Stimulated activated memory B cell treated with anti-CD40 and anti-IgM and Interleukin-4, amounts not matched to agents 10 μg/mL and 1 μg/mL and 100 μg/mL, for 72 hours (primary cell): ENCODE results near the gene LRR1.
"Not testable (repeated sequence)": the region's sequence is repeated elsewhere in the genome, so short reads cannot be mapped to it uniquely, and the experiment has no call there.

Experiments
- ATAC-seq: fragments of 150-1000 bp; cut with Tn5 transposase; 2 replicates; pipeline ENCODE4 v1.10.0; 2021
- H3K27ac Mint-ChIP-seq: one replicate; pipeline ENCODE4 v1.8.0; 2022; ENCODE audit warnings: mild to moderate bottlenecking, mixed read lengths
- H3K27me3 Mint-ChIP-seq: one replicate; pipeline ENCODE4 v1.8.0; 2022; ENCODE audit warnings: mixed read lengths
- H3K36me3 Mint-ChIP-seq: one replicate; pipeline ENCODE4 v1.8.0; 2022; ENCODE audit warnings: mixed read lengths
- H3K4me1 Mint-ChIP-seq: one replicate; pipeline ENCODE4 v1.8.0; 2022; ENCODE audit warnings: mixed read lengths
- H3K4me3 Mint-ChIP-seq: one replicate; pipeline ENCODE4 v1.8.0; 2022; ENCODE audit warnings: mild to moderate bottlenecking, moderate library complexity, mixed read lengths
- H3K9me3 Mint-ChIP-seq: one replicate; pipeline ENCODE4 v1.8.0; 2022; ENCODE audit warnings: mixed read lengths

Gene LRR1

GRCh38 chr14:49615776-49616175, 17.0 kb downstream of the LRR1 start:
- no peak for ATAC-seq
- no peak overlapping the region for H3K27ac Mint-ChIP-seq
- peaks cover 35% of the 10 kb centered on the region for H3K36me3 Mint-ChIP-seq
- H3K4me3 Mint-ChIP-seq, result no peak overlapping the region
- H3K4me1 Mint-ChIP-seq, result peaks cover 20% of the 10 kb centered on the region
- H3K27me3 Mint-ChIP-seq, result no peaks in the 10 kb centered on the region
- no peaks in the 10 kb centered on the region for H3K9me3 Mint-ChIP-seq

DNA sequence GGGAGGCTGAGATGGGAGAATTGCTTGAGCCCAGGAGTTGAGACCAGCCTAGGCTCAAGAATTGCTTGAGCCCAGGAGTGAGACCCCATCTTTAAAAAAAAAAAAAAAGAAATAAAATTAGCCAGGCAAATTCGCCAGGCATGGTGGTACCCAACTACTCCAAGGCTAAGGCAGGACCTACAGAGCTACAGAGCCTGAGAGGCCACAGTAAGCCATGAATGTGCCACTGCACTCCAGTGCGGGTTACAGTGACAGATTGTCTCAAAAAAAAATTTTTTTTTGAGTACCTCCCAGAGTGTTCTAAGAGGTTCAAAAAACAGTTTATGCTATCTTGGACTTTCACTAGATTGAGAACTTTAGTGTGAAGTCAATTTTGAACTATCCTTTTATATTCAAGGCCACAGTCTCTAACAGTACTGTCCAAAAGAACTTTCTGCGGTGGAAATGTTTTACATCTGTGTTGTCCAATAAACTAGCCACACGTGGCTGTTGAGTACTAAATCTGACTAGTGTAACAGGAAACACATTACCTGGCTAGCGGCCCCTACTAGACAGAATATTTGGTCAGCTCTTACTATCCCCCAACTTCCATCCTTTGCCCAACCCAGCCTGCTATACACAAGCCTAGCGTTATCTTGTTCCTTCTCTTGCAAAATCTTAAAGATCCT, 19.2 kb downstream of the LRR1 start:
- ATAC-seq, result no peak
- H3K4me3 Mint-ChIP-seq, result no peak overlapping the region
- H3K27me3 Mint-ChIP-seq, result no peaks in the 10 kb centered on the region
- peaks cover 37% of the 10 kb centered on the region for H3K36me3 Mint-ChIP-seq
- peak overlapping the region; percentile 100 for H3K27ac Mint-ChIP-seq
- no peaks in the 10 kb centered on the region for H3K9me3 Mint-ChIP-seq
- peaks cover 32% of the 10 kb centered on the region for H3K4me1 Mint-ChIP-seq

DNA sequence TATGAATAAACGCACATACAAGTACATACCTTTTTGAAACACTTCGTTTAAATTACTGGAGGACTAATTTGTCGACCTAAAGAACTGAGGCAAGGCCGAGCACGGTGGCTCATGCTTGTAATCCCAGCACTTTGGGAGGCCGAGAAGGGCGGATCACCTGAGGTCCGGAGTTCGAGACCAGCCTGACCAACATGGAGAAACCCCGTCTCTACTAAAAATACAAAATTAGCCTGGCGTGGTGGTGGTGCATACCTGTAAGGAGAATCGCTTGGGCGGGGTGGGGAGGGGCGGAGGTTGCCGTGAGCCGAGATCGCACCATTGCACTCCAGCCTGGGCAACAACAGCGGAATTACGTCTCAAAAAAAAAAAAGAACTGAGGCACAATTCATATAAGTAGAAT, 20.5 kb downstream of the LRR1 start:
- ATAC-seq, H3K9me3 Mint-ChIP-seq, H3K27me3 Mint-ChIP-seq: not testable (repeated sequence)
- peaks cover 37% of the 10 kb centered on the region for H3K36me3 Mint-ChIP-seq
- H3K4me1 Mint-ChIP-seq, result peaks cover 43% of the 10 kb centered on the region
- H3K27ac Mint-ChIP-seq, result peak overlapping the region; percentile 100
- peak overlapping the region; percentile 100 for H3K4me3 Mint-ChIP-seq

DNA sequence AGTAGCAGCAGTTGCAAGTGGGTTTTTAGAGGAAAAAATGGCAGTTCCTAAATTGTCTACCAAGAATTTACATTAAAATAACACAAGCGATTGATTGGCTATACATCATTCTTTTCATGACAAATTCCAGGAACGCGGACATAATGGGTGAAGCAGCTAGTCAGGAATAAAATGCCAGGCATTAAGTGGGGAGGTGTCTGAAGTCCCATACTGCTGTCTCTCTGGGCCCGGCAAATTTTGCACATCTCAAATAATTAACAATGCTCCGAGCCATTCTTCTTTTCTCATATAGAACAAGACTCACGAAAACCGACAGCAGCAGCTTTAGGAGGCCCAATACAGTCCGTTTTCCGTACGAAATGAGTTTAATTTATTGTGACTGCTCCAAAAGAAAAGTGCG, 21.0 kb downstream of the LRR1 start:
- peaks cover 37% of the 10 kb centered on the region for H3K36me3 Mint-ChIP-seq
- no peaks in the 10 kb centered on the region for H3K9me3 Mint-ChIP-seq
- H3K4me1 Mint-ChIP-seq, result peaks cover 44% of the 10 kb centered on the region

DNA sequence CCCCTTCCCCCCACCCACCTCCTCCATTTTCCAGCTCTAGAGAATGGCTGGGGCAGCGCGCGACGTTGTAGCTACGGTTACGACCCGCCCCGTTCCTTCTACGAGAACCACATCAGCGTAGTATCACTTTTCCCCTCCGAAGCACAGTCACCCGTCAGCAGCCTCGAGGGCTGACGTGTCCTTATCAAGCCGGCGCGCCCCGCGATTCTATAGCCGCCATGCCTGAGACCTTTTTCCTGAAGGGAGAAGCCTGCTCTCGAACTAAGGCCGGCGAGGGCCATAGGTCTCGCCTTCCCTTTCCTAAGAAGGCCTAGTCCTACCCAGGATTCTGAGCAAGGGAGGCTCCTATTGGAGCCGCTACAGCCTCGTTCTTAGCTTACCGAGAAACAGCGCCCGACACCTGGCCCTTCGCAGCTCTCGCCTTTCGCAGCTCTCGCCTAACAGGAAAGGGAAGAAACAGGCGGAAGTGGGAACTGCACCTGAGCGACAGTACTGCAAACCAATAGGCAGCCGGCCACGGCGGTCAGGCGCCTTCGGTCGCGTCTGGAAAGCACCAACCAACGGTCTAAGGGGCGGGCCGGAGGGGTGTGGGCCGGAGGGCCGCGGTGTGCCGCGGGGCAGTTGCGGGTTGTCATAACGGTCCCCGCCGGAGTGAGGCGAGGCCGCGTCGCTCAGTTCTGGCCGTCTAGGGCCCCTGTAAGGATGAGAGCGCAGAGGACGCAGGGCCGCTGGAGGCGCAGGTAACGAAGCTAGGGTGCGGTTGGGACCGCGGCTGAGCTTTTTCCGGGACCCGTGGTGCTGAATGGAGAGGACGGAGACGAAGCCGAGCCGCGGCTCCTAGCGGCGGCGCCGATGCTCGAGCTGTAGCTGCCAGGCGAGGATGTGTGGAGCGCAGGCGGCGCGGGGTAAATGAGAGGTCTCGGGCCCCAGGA, 21.7 kb downstream of the LRR1 start, which contains the start of the genes MGAT2 and RPL36AL:
TSS of gene MGAT2 (plus strand) at position 618 of the 932 bp plus-strand sequence. CDS start 470 bp downstream, outside the sequence.
TSS of gene RPL36AL (minus strand) at position 445 of the 932 bp plus-strand sequence. CDS start 1,522 bp downstream, outside the sequence.
- H3K9me3 Mint-ChIP-seq, result no peaks in the 10 kb centered on the region
- peak; percentile 98 for ATAC-seq
- H3K4me1 Mint-ChIP-seq, result peaks cover 44% of the 10 kb centered on the region
- H3K36me3 Mint-ChIP-seq, result peaks cover 37% of the 10 kb centered on the region
- peak within 1 kb of the TSS; percentile 100 for H3K4me3 Mint-ChIP-seq
- peak within 1 kb of the TSS; percentile 100 for H3K27ac Mint-ChIP-seq
- H3K27me3 Mint-ChIP-seq, result no peaks in the 10 kb centered on the region

More for the DNA sequence above, 21.0 kb downstream of the LRR1 start:
- H3K27ac Mint-ChIP-seq, result peak overlapping the region; percentile 100
- no peaks in the 10 kb centered on the region for H3K27me3 Mint-ChIP-seq
- H3K4me3 Mint-ChIP-seq, result peak overlapping the region; percentile 100
- ATAC-seq, result no peak

DNA sequence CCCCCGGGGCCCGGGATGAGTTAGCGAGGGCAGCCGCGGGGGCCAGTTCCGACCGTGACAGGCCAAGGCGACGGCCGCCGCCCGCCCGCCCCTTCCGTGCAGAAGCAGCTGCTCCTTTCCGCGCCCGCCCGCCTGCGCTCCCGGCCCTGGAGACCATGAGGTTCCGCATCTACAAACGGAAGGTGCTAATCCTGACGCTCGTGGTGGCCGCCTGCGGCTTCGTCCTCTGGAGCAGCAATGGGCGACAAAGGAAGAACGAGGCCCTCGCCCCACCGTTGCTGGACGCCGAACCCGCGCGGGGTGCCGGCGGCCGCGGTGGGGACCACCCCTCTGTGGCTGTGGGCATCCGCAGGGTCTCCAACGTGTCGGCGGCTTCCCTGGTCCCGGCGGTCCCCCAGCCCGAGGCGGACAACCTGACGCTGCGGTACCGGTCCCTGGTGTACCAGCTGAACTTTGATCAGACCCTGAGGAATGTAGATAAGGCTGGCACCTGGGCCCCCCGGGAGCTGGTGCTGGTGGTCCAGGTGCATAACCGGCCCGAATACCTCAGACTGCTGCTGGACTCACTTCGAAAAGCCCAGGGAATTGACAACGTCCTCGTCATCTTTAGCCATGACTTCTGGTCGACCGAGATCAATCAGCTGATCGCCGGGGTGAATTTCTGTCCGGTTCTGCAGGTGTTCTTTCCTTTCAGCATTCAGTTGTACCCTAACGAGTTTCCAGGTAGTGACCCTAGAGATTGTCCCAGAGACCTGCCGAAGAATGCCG, 22.6 kb downstream of the LRR1 start:
- H3K27ac Mint-ChIP-seq, result peak overlapping the region; percentile 100
- peak overlapping the region; percentile 100 for H3K4me3 Mint-ChIP-seq
- H3K27me3 Mint-ChIP-seq, result no peaks in the 10 kb centered on the region
- peak; percentile 77 for ATAC-seq
- peaks cover 32% of the 10 kb centered on the region for H3K36me3 Mint-ChIP-seq
- peaks cover 44% of the 10 kb centered on the region for H3K4me1 Mint-ChIP-seq
- no peaks in the 10 kb centered on the region for H3K9me3 Mint-ChIP-seq

DNA sequence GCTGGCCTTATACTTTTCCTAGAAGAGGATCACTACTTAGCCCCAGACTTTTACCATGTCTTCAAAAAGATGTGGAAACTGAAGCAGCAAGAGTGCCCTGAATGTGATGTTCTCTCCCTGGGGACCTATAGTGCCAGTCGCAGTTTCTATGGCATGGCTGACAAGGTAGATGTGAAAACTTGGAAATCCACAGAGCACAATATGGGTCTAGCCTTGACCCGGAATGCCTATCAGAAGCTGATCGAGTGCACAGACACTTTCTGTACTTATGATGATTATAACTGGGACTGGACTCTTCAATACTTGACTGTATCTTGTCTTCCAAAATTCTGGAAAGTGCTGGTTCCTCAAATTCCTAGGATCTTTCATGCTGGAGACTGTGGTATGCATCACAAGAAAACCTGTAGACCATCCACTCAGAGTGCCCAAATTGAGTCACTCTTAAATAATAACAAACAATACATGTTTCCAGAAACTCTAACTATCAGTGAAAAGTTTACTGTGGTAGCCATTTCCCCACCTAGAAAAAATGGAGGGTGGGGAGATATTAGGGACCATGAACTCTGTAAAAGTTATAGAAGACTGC, 23.4 kb downstream of the LRR1 start:
- no peak for ATAC-seq
- peaks cover 29% of the 10 kb centered on the region for H3K36me3 Mint-ChIP-seq
- peak overlapping the region; percentile 100 for H3K4me3 Mint-ChIP-seq
- H3K4me1 Mint-ChIP-seq, result peaks cover 47% of the 10 kb centered on the region
- H3K27ac Mint-ChIP-seq, result peak overlapping the region; percentile 100
- no peaks in the 10 kb centered on the region for H3K9me3 Mint-ChIP-seq
- H3K27me3 Mint-ChIP-seq, result no peaks in the 10 kb centered on the region

DNA sequence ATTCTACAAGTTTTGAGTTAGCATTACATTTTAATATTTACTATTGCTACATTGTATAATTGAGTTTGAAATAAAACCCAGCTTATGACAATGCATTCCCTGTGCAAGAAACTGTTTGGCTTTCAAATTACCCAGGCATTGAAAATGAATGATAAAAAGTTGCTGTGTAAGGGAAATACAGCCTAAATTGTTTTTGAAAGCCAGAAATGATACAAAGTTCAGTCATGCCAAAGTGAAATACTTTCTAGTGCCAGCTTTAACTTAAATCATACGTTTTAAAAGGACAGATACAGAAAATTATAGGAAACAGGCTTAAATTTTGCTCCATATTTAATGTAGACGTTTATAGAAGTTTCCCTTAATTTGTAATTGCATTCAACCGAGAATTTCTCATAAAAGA, 24.6 kb downstream of the LRR1 start:
- Mint-ChIP-seq H3K4me1 (peaks cover 42% of the 10 kb centered on the region), H3K27ac (peak overlapping the region; percentile 22), H3K36me3 (peaks cover 22% of the 10 kb centered on the region), H3K9me3 (no peaks in the 10 kb centered on the region), H3K4me3 (peak overlapping the region; percentile 47), H3K27me3 (no peaks in the 10 kb centered on the region)
- no peak for ATAC-seq

DNA sequence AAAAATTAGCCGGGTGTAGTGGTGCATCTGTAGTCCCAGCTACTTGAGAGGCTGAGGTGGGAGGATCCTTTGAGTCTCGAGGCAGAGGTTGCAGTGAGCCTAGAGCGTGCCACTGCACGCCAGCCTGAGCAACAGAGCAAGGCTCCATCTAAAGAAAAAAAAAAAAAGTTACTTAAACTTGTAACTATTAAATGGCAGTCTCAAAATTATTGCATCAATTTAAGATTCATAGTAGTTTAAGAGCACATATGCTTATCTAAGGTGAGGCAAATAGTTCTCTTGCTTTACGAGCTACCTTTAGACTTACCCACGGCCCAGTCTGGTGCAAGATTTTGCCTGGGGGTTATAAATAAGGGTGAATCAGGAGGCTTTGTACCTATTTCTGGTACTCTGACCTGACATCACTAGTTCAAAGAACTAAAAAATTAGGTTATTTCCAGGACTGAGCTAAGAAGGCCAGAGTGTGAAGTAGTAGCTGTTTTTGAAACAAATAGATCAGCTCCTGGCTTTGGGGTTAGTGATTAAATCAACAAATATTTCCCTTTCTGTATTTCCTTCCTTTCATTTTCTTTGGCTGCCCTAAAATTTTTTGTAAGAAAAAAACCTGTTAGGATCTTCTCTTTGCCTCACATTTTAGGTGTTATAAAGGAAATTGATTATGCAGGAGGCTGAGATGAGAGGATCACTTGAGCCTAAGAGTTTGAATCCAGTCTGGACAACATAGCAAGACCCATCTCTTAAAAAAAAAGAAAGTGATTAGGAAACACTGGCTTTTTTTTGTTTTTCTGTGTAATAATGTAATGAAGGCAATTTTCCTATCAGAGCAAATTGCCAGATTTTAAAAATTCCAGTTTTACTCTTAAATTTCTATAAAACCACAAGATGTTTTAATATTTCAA, 25.4 kb downstream of the LRR1 start:
- Mint-ChIP-seq H3K9me3 (no peaks in the 10 kb centered on the region), H3K36me3 (peaks cover 15% of the 10 kb centered on the region), H3K4me3 (peak overlapping the region; percentile 47), H3K27ac (peak overlapping the region; percentile 22), H3K4me1 (peaks cover 39% of the 10 kb centered on the region), H3K27me3 (no peaks in the 10 kb centered on the region)
- ATAC-seq, result no peak

GRCh38 chr14:49633640-49634546, 35.2 kb downstream of the LRR1 start:
- no peaks in the 10 kb centered on the region for H3K27me3 Mint-ChIP-seq
- ATAC-seq, result peak; percentile 93

DNA sequence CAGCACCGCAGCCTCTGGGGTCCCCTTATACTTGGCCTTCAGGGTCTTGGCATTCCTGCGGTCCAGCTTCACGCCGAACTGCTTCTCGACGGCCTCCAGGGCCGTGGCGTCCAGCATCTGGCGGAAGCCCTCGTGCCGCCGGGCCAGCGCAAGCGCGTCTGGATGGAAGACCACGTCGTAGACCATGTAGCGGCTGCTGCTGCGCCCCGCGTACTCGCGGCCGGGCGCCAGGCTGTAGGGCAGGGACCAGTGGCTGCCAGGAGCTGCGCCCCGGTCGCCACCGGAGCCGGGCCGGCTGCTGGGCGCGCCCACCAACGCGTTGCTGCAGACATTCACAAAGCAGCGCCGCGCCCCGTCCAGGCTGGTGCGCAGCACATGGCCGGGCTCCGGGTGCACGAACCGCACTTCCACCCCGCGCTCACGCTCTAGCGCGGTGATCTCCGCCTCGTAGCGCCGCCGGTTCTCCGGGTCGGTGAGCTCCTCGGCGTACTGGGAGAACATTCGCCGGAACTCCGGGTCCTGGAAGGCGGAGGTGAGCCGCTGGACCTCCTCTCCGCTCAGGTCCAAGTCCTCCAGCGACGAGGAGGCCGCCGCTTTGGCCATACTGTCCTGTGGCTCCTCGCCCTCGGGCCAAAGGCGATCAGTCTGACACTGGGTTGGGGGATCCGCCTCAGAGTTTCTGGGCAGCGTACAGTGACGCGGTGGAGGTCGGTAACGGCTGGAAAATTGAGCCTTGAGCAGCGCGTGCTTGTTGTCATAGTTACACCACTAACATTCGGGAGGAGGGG, 36.0 kb downstream of the LRR1 start, which contains the start of gene DNAAF2:
TSS of gene DNAAF2 (minus strand) at position 698 of the 788 bp plus-strand sequence. CDS start at position 603, 95 bp downstream.
- peak; percentile 70 for ATAC-seq
- H3K4me1 Mint-ChIP-seq, result peaks cover 57% of the 10 kb centered on the region
- H3K4me3 Mint-ChIP-seq, result peak within 1 kb of the TSS; percentile 93
- no peaks in the 10 kb centered on the region for H3K9me3 Mint-ChIP-seq
- H3K27ac Mint-ChIP-seq, result peak within 1 kb of the TSS; percentile 95
- H3K36me3 Mint-ChIP-seq, result peaks cover 30% of the 10 kb centered on the region
- H3K27me3 Mint-ChIP-seq, result no peaks in the 10 kb centered on the region

More at GRCh38 chr14:49633640-49634546, 35.2 kb downstream of the LRR1 start:
- Mint-ChIP-seq H3K27ac (peak overlapping the region; percentile 95), H3K4me3 (peak overlapping the region; percentile 93), H3K36me3 (peaks cover 27% of the 10 kb centered on the region), H3K9me3 (no peaks in the 10 kb centered on the region), H3K4me1 (peaks cover 56% of the 10 kb centered on the region)

DNA sequence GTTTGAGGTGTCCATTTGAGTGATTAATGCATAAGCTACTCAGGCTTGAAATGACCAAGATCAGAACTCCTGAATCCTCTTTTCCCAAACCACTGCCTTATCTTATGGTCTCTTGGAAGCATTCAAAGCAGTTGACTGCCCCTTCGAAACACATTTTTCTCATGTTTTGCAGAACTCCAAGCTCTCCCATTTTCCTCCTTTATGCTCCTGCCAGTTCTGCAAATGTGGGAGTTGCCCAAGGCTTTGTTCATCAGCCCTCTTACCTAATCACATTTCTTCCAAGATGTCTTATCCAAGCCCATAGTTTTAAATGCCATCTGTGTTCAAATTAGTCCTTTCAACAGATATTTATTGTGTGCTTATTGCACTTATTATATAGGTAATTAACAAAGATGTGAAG, 38.1 kb downstream of the LRR1 start:
- Mint-ChIP-seq H3K27ac (peak overlapping the region; percentile 95), H3K27me3 (no peaks in the 10 kb centered on the region), H3K9me3 (no peaks in the 10 kb centered on the region), H3K4me3 (peak overlapping the region; percentile 46), H3K4me1 (peaks cover 57% of the 10 kb centered on the region), H3K36me3 (peaks cover 24% of the 10 kb centered on the region)
- ATAC-seq, result no peak
